GM04504 (cell line): ENCODE data around the gene SND1.
"Not testable (repeated sequence)": the region's sequence is repeated elsewhere in the genome, so short reads cannot be mapped to it uniquely, and the experiment has no call there.

Experiments
- DNase-seq: peaks from one replicate; pipeline ENCODE4 v3.0.0-alpha.2; 2012; ENCODE audit warnings: low read depth

The SND1 gene

DNA sequence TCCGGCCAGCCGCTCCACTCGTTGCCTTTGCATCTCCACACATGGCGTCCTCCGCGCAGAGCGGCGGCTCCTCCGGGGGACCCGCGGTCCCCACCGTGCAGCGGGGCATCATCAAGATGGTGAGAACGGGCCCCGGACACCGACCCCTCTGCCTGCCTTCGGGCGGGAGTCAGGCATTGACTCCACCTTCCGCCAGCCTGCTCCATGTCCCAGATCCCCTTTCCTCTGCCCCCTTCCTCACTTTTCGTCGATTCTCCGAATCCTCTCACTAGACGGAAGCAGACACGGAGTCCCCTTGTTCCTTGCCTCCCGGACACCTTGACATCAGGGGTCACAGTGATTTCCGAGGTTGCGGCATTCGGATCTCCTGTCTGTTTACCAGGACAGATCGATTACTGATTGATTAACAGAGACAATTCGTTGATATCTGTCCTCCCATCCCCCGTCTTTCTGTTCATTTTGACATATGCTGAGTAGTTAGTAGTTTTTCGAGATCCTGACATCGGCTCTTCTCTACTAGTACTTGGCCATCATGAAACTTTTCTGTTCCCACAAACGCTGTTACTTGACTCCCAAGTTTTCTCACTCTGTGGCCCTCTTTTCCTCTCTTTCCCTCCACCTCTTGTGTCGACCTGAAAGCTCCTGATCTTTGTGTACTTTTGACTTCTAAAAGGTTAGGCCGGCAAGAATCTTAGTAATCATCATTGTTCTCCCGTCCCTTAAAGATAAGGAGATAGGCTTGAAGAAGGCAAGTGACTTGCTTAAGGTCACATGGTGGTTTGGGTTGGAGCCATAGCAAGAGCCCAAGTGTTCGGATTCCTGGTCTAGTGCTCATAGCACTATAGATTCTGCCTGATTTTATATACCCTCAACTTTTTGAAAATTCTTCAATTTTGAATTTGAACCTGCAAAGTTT, 597 bp downstream of the SND1 start:
- no peak for DNase-seq

DNA sequence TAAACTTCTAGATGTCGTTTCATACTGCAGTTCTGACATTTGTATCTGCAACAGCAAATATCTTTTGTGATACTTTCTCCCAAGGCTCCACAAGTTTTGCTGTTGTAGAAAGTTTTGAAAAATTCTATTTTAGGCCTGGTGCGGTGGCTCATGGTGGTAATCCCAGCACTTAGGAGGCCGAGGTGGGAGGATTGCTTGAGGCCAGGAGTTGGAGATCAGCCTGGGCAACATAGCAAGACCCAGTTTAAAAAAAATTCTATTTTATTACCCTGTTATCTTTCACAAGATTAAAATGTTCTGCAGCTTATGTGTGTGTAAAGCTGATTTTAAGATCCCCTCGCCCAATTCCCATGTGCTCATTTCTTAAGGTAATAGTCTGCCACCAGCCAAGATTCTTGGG, 1.4 kb downstream of the SND1 start:
- DNase-seq = no peak

DNA sequence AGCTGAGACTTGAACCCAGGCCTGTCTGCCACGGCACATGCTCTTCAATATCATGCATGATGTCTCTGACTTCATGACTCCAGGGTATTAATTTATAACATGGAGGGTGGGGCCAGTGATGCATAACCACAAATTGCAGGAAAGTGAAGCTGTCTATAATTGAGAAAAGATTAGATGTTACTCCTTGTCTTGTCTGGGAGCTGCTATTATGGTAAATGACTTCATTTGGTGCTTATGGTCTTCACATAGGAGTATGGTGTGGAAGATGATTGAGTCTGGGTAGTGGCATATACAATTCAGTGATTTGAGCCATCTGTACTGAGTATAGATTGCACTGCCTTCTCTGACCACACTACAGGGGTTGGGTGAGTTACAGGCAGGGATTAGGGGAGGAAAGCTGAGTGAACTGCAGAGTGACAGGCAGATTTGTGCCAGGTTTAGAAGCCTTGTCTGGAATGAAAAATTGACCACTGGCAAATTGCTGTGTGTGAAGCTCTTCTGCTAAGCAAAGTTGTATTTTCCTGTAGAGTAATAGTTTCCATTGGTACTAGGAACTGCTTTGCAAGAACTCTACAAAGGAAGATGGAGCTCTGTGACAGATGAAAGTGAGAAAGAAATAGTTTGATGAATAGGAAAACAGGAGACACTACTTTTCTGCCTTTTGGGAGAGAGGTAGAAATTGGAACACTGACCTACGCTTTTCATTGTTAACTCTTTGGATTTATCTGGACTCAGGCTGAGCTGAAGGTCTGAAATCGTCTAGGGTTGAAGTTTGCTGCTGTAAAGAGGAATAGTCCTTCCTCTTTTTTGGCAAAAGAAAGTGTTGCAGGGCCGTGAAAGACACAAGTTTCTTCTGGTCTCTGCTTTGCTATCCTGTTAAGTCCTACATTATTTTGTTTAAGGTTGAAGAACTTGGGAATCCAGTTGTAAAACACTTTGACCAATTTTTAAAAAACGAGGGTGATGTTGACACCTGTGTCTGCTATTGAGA, 2.7 kb downstream of the SND1 start:
- no peak for DNase-seq

DNA sequence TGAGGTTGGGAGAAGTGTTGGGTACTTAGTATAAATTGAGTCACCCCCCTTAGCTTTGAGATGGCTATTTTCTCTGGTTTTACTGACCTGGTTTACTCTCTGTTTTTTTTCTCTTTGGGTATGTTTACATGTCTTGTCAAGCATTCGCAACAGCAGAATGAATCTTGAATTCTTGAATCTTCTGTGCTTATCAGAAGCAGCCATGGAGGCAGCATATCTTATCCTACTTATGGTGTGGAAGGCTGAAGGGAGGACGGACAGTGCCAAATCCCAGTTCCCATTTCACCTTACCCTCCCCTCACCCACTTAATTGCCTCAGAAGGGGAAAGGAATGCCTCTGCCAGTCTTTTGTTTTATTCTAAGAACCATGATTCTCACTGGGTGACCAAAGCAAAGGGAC, 3.7 kb downstream of the SND1 start:
- DNase-seq = no peak

DNA sequence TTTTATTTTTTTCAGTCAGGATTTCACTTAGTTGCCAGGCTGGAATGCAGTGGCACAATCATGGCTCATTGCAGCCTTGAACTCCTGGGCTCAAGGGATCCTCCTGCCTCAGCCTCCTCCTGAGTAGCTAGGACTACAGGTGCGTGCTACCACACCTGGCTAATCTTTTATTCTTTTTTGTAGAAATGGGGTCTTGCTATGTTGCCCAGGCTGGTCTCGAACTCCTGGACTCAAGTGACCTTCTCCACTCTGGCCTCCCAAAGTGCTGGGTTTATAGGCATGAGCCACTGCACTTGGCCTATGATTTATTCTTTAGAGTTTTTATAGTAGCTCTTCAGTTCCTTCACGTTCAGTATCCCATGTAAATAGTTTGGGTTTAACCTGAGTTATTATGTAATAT, 5.5 kb downstream of the SND1 start:
- no peak for DNase-seq

DNA sequence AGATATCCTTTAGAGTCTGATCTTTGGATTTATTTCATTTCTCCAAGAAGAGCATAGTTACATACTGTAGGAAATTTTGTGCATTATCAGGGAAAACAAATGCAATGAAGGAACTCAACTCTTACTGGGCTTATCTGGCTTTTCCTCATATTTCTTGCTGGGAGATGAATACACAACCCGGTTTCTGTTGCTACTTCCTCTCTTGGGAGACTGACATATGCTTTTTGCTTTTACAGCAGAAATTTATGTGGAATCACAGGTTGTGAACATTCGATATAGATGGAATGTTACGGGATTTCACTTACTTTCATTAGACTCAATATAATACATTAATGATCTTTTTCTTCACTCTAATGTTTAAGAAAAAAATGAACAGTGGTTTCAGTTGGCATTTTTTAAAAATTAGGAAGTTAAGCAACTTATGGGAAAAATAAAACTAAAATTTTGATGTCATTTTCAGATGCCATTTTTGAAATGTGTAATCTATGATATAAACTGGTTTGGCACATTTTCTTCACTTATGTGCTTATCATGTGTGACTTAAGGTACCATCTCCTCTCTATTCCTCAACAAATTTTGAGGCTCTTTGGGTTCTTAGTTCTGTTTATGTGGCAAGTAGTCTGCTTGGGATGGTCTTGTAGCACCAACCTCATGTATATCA, 7.1 kb downstream of the SND1 start:
- DNase-seq = no peak

DNA sequence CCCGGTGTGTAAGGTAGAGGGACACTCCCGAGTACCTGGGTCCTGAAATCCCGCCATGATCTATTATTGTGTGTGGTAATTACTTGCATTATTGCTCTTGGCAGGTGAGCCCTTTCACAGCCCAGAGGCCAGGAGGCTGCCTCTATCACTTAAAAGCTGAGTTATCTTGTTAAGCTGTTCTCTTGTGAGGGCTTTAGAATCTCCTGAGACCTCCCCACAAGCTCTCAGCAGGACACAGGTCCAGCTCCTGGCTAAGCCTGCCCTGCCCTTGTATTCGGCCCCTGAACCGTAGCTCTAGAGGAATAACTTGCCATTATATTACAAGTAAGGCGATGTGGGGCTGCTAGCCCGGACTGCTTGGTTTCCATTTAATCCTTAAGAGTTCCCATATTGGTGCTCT, 13.9 kb downstream of the SND1 start:
- no peak for DNase-seq

DNA sequence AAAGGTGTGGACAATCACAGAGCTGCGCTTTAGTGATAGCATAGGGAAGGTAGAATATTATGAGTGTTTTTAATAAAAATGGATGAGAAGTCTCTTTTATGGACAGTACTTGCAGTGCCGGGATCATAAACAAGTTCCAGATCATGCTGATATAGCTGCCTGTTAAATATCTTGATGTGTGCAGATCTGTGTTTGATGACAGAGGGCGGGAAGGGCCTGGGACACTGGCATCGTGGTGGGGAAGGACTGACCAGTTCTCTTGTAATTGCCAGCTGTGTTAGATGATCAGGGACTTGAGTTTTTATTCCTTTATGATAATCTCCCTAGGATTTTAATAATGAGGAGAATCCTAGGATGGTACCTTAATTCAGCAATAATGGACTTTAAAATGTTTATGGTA, 14.6 kb downstream of the SND1 start:
- no peak for DNase-seq

DNA sequence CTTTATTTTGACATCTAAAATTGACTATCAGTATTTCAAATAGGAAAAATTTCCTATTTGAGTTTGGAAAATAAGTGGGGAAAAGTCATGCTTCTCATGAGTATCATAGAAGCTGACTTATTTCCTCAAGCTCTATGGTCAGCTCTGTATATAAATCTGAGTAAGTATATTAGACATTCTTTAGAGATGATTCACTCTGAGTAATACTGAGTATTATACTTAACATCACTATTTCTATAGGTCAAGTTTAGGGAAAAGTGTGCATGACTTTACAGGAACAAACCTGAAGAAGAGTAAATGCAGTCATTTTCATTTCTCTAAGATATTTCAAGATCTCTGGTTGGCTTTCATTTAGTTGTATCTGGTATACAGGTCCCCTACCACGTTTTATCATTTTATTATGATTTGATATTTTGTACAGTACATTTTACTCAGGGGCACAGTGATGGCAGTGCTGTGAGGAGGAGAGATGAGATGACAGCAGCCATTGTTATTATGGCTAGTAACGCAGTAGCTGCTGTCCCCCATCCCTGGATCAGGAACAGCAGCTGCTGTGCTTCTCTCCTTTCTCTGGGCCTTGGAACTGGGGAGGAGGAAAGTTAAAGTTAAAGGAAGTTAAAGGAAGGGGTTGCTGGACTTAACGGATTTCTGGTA, 15.2 kb downstream of the SND1 start:
- DNase-seq = no peak

DNA sequence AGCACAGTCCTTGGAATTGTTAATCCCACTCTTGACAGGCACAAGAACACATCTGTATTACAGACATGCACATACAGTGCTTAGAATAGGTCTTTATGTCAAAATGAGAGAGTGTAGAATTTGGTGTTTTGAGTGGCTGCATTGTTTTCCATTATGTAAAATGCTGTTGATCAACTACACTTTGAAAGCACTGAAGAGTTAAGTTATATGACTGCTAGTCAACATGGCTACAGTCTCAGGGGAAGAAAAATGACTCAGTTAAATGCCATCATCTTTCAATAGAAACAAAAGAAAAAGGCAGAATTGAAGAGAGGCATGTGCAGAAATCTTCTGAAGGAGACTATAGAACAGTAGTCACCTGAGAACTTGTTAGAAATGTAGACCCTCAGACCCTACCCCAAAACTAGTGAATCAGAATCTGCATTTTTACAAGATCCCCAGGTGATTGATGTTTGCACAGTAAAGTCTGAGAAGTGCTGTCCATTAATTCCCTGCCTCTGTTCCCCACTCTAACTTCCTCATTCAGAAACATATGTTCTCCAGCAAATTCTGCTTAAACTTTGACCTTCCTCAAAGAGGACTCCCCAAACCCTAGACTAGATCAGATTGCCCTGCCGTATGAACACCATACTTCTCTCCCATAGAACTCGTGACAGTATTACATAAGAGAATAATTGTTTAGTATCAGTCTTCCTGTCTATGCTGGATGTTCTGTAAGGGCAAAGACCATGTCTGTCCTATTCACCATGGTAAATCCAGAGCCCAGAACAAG, 16.0 kb downstream of the SND1 start:
- no peak for DNase-seq

DNA sequence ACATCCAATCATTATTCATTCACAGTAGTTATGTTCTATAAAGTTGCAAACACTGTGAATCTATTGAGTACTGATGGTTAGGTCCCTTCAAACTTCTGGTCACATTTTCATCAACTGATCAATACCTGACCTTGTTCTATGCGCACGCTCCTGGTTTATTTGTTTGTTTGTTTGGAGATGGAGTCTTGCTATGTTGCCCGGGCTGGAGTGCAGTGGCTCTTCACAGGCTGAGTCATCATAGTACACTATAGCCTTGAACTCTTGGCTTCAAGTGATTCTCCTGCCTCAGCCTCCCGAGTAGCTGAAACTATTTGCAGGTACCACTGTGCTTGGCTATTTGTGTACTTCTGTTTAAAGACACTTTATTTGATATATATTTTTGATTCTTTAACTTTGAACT, 19.3 kb downstream of the SND1 start:
- no peak for DNase-seq

DNA sequence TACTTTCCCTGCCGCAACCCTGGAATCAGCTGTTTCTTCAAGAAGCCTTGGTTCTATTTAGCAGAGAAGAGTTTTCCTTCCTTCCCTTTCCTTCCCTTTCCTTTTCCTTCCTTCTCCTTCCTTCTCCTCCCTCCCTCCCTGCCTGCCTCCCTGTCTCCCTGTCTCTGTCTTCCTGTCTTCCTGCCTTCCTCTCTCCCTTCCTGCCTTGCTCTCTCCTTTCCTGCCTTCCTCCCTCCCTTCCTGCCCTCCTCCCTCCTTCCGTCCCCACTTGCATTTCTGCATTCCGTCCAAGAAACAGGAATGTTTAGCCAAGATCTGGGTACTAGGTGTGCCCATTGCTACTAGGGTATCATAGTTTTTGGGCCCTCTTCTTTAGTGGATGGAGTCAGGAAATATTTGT, 21.9 kb downstream of the SND1 start:
- DNase-seq = no peak

DNA sequence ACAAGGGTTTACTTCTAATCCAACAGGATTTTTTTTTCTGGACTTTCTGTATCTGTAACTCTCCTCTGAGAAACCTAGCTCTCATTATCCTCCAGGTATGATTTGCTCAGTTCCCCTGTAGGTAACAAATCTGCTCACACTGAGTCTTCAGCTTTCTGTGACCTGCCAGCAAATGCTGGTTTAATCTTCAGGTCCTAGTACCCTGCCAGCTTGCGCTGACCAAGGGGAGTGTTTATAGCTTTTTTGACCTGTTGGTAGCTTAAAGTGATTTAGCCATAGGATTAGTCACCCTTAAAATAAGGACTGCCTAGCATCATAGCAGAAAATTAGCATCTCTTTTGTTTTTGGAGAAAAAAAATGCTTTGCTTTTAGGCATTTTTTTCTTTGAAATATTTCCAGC, 22.4 kb downstream of the SND1 start:
- no peak for DNase-seq

DNA sequence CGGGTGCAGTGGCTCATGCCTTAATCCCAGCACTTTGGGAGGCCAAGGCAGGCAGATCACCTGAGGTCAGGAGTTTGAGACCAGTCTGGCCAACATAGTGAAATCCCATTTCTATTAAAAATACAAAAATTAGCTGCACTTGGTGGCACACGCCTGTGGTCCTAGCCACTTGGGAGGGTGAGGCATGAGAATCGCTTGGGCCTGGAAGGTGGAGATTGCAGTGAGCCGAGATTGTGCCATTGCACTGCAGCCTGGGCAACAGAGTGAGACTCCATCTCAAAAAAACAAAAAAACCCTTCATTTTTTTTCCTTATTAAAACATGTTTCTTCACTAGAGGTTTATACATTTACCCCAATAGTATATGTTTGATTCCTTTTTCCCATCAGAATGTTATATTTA, 22.9 kb downstream of the SND1 start:
- DNase-seq = not testable (repeated sequence)

DNA sequence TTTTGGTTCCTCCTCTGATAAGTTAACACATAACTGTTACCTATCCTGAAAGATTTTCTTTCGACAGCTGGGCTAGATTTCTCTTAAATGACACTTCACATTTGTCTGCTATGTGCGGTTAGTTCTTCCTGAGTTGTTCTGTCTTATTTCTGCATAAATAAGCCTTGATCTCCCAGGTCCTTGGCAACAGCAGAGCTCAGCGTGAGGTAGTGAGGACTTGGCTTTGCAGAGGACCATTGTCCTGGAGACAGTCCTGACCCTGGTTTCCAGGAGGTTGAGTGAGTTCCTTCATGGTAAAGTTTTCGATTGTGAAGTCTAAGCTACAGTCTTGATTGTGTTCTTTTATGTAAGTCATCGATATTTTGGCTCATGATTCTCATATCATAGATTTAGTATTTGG, 23.7 kb downstream of the SND1 start:
- DNase-seq = no peak

DNA sequence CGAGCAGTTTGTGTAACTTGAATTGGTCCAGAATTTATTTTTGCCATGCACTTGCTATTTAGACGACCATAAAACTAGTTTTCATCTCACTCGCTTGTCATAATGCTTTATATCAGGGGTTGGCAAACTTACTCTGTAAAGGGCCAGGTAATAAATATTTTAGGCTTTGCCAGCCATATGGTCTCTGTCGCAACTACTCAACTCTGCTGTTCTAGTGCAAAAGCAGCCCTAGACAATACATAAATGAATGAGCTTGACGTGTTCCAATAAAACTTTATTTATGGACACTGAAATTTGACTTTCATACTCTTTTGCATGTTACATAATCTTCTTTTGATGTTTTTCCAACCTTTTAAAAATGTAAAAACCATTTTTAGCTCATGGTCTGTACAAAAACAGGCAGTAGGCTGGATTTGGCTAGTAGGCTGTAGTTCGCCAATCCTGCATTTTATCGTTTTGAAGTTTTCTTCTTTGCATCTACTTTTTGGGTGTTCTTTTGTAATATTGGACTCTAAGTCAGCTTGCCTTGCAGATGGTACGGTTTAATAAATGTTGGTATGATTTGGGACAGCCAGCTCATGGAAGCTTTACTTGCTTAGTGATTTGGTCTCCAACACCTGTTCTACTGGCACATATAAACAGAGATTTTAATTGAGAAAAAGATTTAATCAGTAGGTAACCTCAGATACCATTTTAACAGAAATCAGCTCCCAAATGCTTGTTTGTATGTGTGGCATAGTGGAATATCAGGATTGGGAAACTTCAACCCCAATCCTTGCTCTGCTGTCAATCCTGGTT, 25.6 kb downstream of the SND1 start:
- no peak for DNase-seq

DNA sequence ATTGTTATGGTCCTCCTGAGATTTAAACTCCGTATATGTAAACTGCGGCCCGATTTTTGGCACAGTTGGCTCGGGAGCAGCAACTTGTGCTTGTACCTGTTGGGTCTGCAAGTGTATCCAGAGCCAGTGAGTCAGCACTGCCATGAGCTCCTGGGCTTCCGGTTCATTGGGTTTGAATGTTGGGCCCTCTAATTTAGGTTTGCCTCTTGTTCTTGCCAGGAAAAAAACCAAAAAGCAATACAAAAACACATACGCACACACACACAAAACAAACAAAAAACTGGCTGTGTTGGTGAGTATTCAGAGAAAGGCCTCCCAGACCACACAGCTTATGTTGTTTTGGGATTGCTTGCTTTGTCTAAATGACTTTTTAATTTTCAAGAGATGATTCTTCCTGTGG, 26.3 kb downstream of the SND1 start:
- DNase-seq = no peak

DNA sequence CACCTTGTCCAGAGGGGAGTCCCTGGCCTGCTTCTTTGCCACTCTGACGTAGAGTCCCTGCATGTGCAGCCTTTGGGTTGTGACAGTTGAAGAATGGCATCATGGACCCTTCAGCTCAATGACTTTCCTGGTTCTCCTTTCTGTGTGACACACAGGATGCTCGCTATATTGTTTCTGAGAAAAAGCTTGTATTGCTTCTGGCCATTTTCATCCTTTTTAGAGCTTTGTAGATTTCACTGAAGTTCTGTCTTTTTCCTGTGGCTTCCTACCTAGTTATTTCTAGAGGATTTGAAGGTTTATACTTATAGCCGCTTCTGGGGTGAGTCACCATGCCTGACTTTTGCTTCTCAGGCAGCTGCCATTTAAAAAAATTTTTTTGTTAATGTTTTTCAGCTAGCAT, 27.0 kb downstream of the SND1 start:
- no peak for DNase-seq

DNA sequence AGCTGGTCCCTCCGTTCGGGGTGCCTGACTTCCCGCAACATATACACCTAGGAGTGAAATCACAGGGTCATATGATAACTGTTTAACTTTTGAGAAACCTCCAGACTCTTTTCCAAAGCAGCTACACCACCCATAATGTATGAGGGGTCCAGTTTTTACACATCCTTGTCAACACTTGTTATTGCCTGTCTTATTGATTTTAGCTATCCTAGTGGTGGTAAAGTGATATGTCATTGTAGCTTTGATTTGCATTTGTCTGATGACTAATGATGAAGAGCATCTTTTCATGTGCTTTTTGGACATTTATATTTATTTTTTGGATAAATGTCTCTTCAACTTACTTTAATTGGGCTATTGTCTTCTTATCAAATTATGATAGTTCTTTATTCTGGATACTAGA, 29.0 kb downstream of the SND1 start:
- DNase-seq = no peak

DNA sequence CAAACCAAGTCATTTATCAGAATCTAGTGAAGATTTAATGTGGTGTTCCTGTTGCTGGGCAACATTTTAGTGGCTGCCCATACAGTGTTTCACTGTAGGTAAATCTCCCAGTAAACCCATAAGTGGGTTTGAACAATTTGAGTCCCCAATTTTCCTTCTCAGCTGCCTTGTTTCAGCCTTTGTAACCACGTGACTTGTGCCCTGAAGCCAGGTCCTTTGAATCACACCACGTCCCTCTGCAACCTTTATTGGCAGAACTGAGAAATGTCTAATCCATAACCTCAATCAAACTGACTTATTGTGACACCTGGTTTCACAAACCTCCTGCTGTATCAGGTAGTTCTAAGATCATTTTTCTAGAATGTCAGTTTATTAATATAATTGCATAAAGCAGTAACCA, 30.1 kb downstream of the SND1 start:
- DNase-seq = no peak
